Activated T-cell treated with anti-CD3 and anti-CD28 coated beads, Interleukin-2, amount 50 U/mL, for 24 hours (primary cell): ENCODE data around the gene MAT1A.

Experiments used
- DNase-seq: peaks from one replicate; pipeline ENCODE4 v3.0.0-alpha.2; 2020
- H3K27ac Mint-ChIP-seq: 2 replicates; pipeline ENCODE4 v1.8.0; 2020; ENCODE audit warnings: mild to moderate bottlenecking, mixed read lengths
- H3K27me3 Mint-ChIP-seq: 2 replicates; pipeline ENCODE4 v1.8.0; 2020; ENCODE audit warnings: mixed read lengths
- H3K36me3 Mint-ChIP-seq: 2 replicates; pipeline ENCODE4 v1.8.0; 2020; ENCODE audit warnings: low read depth, mixed read lengths
- H3K4me1 Mint-ChIP-seq: 2 replicates; pipeline ENCODE4 v1.8.0; 2020; ENCODE audit warnings: low read depth, mixed read lengths
- H3K4me3 Mint-ChIP-seq: 2 replicates; pipeline ENCODE4 v1.8.0; 2020; ENCODE audit warnings: mild to moderate bottlenecking, moderate library complexity, mixed read lengths
- H3K9me3 Mint-ChIP-seq: 2 replicates; pipeline ENCODE4 v1.8.0; 2020; ENCODE audit warnings: mixed read lengths

Gene MAT1A

GRCh38 chr10:80296942-80297341 is 7.5 kb upstream of the MAT1A start:
- no peak for DNase-seq
- no peak overlapping the region for H3K4me3 Mint-ChIP-seq
- no peak overlapping the region for H3K27ac Mint-ChIP-seq
- H3K36me3 Mint-ChIP-seq: no peaks in the 10 kb centered on the region
- H3K9me3 Mint-ChIP-seq: peaks cover 24% of the 10 kb centered on the region
- peaks cover 7% of the 10 kb centered on the region for H3K27me3 Mint-ChIP-seq
- no peaks in the 10 kb centered on the region for H3K4me1 Mint-ChIP-seq

GRCh38 chr10:80292607-80293239 is 3.3 kb upstream of the MAT1A start:
- peaks cover 7% of the 10 kb centered on the region for H3K9me3 Mint-ChIP-seq
- H3K4me1 Mint-ChIP-seq: no peaks in the 10 kb centered on the region
- no peak overlapping the region for H3K4me3 Mint-ChIP-seq
- no peak overlapping the region for H3K27ac Mint-ChIP-seq
- H3K27me3 Mint-ChIP-seq: peaks cover 10% of the 10 kb centered on the region
- DNase-seq: no peak
- H3K36me3 Mint-ChIP-seq: no peaks in the 10 kb centered on the region

- H3K27ac Mint-ChIP-seq: no peak overlapping the region
- H3K27me3 Mint-ChIP-seq: peaks cover 16% of the 10 kb centered on the region
- DNase-seq: no peak
- no peaks in the 10 kb centered on the region for H3K36me3 Mint-ChIP-seq
- H3K4me1 Mint-ChIP-seq: no peaks in the 10 kb centered on the region
- no peaks in the 10 kb centered on the region for H3K9me3 Mint-ChIP-seq
- no peak overlapping the region for H3K4me3 Mint-ChIP-seq
Measured at GRCh38 chr10:80290474-80291220, 1.2 kb upstream of the MAT1A start.

GRCh38 chr10:80288849-80289248 is 609 bp downstream of the MAT1A start:
- Mint-ChIP-seq H3K4me3 (no peak overlapping the region), H3K27me3 (peaks cover 18% of the 10 kb centered on the region), H3K4me1 (no peaks in the 10 kb centered on the region), H3K27ac (no peak overlapping the region), H3K36me3 (no peaks in the 10 kb centered on the region), H3K9me3 (no peaks in the 10 kb centered on the region)
- no peak for DNase-seq

GRCh38 chr10:80284522-80284921 is 4.9 kb downstream of the MAT1A start:
- H3K9me3 Mint-ChIP-seq: no peaks in the 10 kb centered on the region
- no peaks in the 10 kb centered on the region for H3K36me3 Mint-ChIP-seq
- H3K4me1 Mint-ChIP-seq: no peaks in the 10 kb centered on the region
- no peak overlapping the region for H3K27ac Mint-ChIP-seq
- peaks cover 10% of the 10 kb centered on the region for H3K27me3 Mint-ChIP-seq
- DNase-seq: no peak
- H3K4me3 Mint-ChIP-seq: no peak overlapping the region

- H3K27me3 Mint-ChIP-seq: peaks cover 8% of the 10 kb centered on the region
- H3K4me1 Mint-ChIP-seq: no peaks in the 10 kb centered on the region
- no peak overlapping the region for H3K4me3 Mint-ChIP-seq
- DNase-seq: no peak
- no peaks in the 10 kb centered on the region for H3K9me3 Mint-ChIP-seq
- no peaks in the 10 kb centered on the region for H3K36me3 Mint-ChIP-seq
- no peak overlapping the region for H3K27ac Mint-ChIP-seq
Measured at GRCh38 chr10:80283536-80284199, 5.8 kb downstream of the MAT1A start.

- Mint-ChIP-seq H3K4me1 (no peaks in the 10 kb centered on the region), H3K27ac (no peak overlapping the region), H3K4me3 (no peak overlapping the region), H3K9me3 (no peaks in the 10 kb centered on the region), H3K36me3 (no peaks in the 10 kb centered on the region), H3K27me3 (peaks cover 8% of the 10 kb centered on the region)
- DNase-seq: no peak
Measured at GRCh38 chr10:80283119-80283518, 6.3 kb downstream of the MAT1A start.

- Mint-ChIP-seq H3K36me3 (no peaks in the 10 kb centered on the region), H3K27ac (no peak overlapping the region), H3K4me1 (no peaks in the 10 kb centered on the region), H3K9me3 (no peaks in the 10 kb centered on the region), H3K4me3 (no peak overlapping the region), H3K27me3 (peaks cover 8% of the 10 kb centered on the region)
- DNase-seq: no peak
Measured at GRCh38 chr10:80281784-80282765, 7.4 kb downstream of the MAT1A start.

GRCh38 chr10:80281292-80281691 is 8.2 kb downstream of the MAT1A start:
- H3K36me3 Mint-ChIP-seq: no peaks in the 10 kb centered on the region
- peaks cover 7% of the 10 kb centered on the region for H3K27me3 Mint-ChIP-seq
- no peak overlapping the region for H3K27ac Mint-ChIP-seq
- H3K4me3 Mint-ChIP-seq: no peak overlapping the region
- H3K9me3 Mint-ChIP-seq: no peaks in the 10 kb centered on the region
- no peaks in the 10 kb centered on the region for H3K4me1 Mint-ChIP-seq
- DNase-seq: no peak

- no peaks in the 10 kb centered on the region for H3K9me3 Mint-ChIP-seq
- H3K4me3 Mint-ChIP-seq: no peak overlapping the region
- H3K27ac Mint-ChIP-seq: no peak overlapping the region
- DNase-seq: no peak
- no peaks in the 10 kb centered on the region for H3K36me3 Mint-ChIP-seq
- no peaks in the 10 kb centered on the region for H3K4me1 Mint-ChIP-seq
- H3K27me3 Mint-ChIP-seq: peaks cover under 1% of the 10 kb centered on the region
Measured at GRCh38 chr10:80280071-80280800, 9.2 kb downstream of the MAT1A start.

GRCh38 chr10:80279146-80279545 is 10.3 kb downstream of the MAT1A start:
- Mint-ChIP-seq H3K4me3 (no peak overlapping the region), H3K27me3 (no peaks in the 10 kb centered on the region), H3K4me1 (no peaks in the 10 kb centered on the region), H3K36me3 (no peaks in the 10 kb centered on the region), H3K27ac (no peak overlapping the region), H3K9me3 (no peaks in the 10 kb centered on the region)
- DNase-seq: no peak

- no peak overlapping the region for H3K27ac Mint-ChIP-seq
- no peak for DNase-seq
- no peaks in the 10 kb centered on the region for H3K4me1 Mint-ChIP-seq
- no peaks in the 10 kb centered on the region for H3K36me3 Mint-ChIP-seq
- no peak overlapping the region for H3K4me3 Mint-ChIP-seq
- H3K9me3 Mint-ChIP-seq: no peaks in the 10 kb centered on the region
- H3K27me3 Mint-ChIP-seq: no peaks in the 10 kb centered on the region
Measured at GRCh38 chr10:80278480-80278879, 11.0 kb downstream of the MAT1A start.

- DNase-seq: no peak
- Mint-ChIP-seq H3K9me3 (no peaks in the 10 kb centered on the region), H3K4me1 (no peaks in the 10 kb centered on the region), H3K27me3 (no peaks in the 10 kb centered on the region), H3K27ac (no peak overlapping the region), H3K36me3 (no peaks in the 10 kb centered on the region), H3K4me3 (no peak overlapping the region)
Measured at GRCh38 chr10:80277567-80278250, 11.7 kb downstream of the MAT1A start.
